ENCODE data around the gene PRKCQ.

The PRKCQ gene

GRCh38 chr10:6379015-6379776 lies 200.9 kb downstream of the PRKCQ start:
- DNase-seq: no peak

Data from CD4-positive, alpha-beta T cell treated with Interleukin-15 for 1 hour (primary cell).